OCI-LY3 (cell line): Measurements from ENCODE around the gene VPS54.

ENCODE experiments used
- H2AFZ ChIP-seq: fragments of 200-600, 300-600 bp; shearing (Covaris generic); 2 replicates; pipeline ENCODE4 v1.6.0; 2014; ENCODE audit warnings: antibody characterized with exemption, low read depth, low read length
- H3K27ac ChIP-seq: fragments of 200-600, 300-600 bp; sonication (generic); 2 replicates; pipeline ENCODE4 v1.5.1; 2014; ENCODE audit warnings: mild to moderate bottlenecking, low read length, moderate library complexity, mixed read lengths
- H3K27me3 ChIP-seq: fragments of 200-600, 300-600 bp; sonication (generic); 2 replicates; pipeline ENCODE4 v1.6.1; 2014; ENCODE audit warnings: low read depth, low read length, mixed read lengths
- H3K36me3 ChIP-seq: fragments of 200-600, 300-600 bp; sonication (generic); replicated peaks from 2 replicates; pipeline ENCODE3; 2014; ENCODE audit warnings: low read depth, low read length, mixed read lengths
- H3K4me1 ChIP-seq: fragments of 300-600, 200-600 bp; sonication (generic); 2 replicates; pipeline ENCODE4 v1.6.1; 2014; ENCODE audit warnings: low read length, mixed read lengths
- H3K4me2 ChIP-seq: fragments of 200-600, 300-600 bp; sonication (generic); 2 replicates; pipeline ENCODE4 v1.6.1; 2014; ENCODE audit warnings: low read length, mixed read lengths
- H3K4me3 ChIP-seq: fragments of 300-600, 200-600 bp; sonication (generic); 2 replicates; pipeline ENCODE4 v1.5.1; 2014; ENCODE audit warnings: antibody characterized with exemption, mild to moderate bottlenecking, low read length, moderate library complexity
- H3K79me2 ChIP-seq: fragments of 300-600, 200-600 bp; shearing (Covaris generic); 2 replicates; pipeline ENCODE4 v1.6.1; 2014; ENCODE audit warnings: mild to moderate bottlenecking, low read length, mixed read lengths
- H3K9ac ChIP-seq: fragments of 300-600, 200-600 bp; shearing (Covaris generic); 2 replicates; pipeline ENCODE4 v1.6.0; 2014; ENCODE audit warnings: mild to moderate bottlenecking, low read length, moderate library complexity
- H3K9me3 ChIP-seq: fragments of 200-600, 300-600 bp; shearing (Covaris generic); 2 replicates; pipeline ENCODE4 v1.6.1; 2014; ENCODE audit warnings: low read length, mixed read lengths; ENCODE audit not compliant: insufficient read depth
- H4K20me1 ChIP-seq: fragments of 200-600, 300-600 bp; sonication (generic); 2 replicates; pipeline ENCODE4 v1.6.1; 2016; ENCODE audit warnings: low read length, mixed read lengths; ENCODE audit not compliant: insufficient read depth
- EZH2phosphoT487 ChIP-seq: fragments of 200-600 bp; shearing (Covaris generic); IDR thresholded peaks from 2 replicates; pipeline ENCODE4 v1.6.1; 2018; ENCODE audit warnings: antibody characterized with exemption, mixed run types, low read depth
- TF ChIP-seq, protein P1 (sequence below): fragments of 200-600, 300-600 bp; sonication (generic); IDR thresholded peaks from 2 replicates; pipeline ENCODE4 v1.5.1; 2014; ENCODE audit warnings: antibody characterized with exemption, low read length, low read depth

Gene VPS54

DNA sequence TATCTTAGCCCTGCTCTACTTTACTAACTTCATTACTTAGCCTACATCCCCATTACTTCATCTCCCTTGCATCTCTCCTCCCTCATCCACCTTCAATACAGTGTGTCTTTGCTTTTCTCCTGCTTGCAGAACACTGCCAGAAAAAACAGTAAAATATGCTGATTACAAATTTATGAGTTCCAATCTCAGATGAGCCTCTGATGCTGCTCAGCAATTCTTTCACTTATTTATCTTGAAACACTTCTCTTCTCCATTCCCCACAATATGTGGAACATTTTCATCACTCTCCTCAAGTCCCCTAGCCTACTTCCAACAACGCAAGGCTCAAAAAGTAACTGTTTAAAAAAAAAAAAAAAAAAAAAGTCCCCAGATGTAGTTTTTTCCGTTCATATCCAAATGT is 7.1 kb downstream of the VPS54 start:
- Histone ChIP-seq H4K20me1 (peaks cover 7% of the 10 kb centered on the region), H2AFZ (no peak overlapping the region), H3K4me2 (no peak overlapping the region), H3K4me1 (no peaks in the 10 kb centered on the region), H3K27ac (no peak overlapping the region), H3K36me3 (no peaks in the 10 kb centered on the region), H3K9me3 (no peaks in the 10 kb centered on the region), H3K9ac (no peak overlapping the region), H3K79me2 (peaks cover 58% of the 10 kb centered on the region), H3K27me3 (no peaks in the 10 kb centered on the region), H3K4me3 (no peak overlapping the region)
- TF ChIP-seq EZH2phosphoT487 = no peak
- TF ChIP-seq, protein P1, sequence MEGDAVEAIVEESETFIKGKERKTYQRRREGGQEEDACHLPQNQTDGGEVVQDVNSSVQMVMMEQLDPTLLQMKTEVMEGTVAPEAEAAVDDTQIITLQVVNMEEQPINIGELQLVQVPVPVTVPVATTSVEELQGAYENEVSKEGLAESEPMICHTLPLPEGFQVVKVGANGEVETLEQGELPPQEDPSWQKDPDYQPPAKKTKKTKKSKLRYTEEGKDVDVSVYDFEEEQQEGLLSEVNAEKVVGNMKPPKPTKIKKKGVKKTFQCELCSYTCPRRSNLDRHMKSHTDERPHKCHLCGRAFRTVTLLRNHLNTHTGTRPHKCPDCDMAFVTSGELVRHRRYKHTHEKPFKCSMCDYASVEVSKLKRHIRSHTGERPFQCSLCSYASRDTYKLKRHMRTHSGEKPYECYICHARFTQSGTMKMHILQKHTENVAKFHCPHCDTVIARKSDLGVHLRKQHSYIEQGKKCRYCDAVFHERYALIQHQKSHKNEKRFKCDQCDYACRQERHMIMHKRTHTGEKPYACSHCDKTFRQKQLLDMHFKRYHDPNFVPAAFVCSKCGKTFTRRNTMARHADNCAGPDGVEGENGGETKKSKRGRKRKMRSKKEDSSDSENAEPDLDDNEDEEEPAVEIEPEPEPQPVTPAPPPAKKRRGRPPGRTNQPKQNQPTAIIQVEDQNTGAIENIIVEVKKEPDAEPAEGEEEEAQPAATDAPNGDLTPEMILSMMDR = no peak

DNA sequence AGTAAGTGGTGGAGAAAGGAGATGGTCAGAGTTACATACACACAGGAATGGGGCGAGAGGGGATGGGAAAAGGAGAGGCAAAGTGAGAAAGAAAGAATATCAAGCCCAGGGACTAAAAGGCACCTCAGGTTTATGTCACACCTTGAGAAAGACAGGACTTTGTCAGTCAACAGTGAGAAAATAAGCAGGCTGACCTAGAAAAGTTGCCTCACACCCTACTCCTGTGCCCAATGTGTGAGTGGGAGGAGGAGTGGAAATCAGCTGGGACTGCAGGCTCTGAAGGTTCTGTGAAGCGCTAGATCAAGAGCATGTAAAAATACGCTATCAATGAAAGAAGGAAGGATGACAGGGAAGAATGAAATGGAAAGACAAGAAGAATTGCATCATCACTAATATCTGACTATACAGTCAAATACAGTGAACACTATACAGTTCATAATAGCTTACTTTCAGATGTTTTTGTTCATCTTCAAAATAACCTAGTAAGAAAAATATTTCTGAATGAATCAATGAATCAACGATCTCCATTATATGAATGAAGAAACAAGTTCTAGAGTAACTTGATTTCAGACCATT is 10.7 kb downstream of the VPS54 start:
- H3K4me3 ChIP-seq = no peak overlapping the region
- H3K4me2 ChIP-seq = no peak overlapping the region
- H3K9me3 ChIP-seq = no peaks in the 10 kb centered on the region
- H3K36me3 ChIP-seq = peaks cover 3% of the 10 kb centered on the region
- H3K27ac ChIP-seq = no peak overlapping the region
- H3K79me2 ChIP-seq = peaks cover 35% of the 10 kb centered on the region
- no peak overlapping the region for H3K9ac ChIP-seq
- TF ChIP-seq, protein P1 = no peak
- no peak for TF ChIP-seq EZH2phosphoT487
- H3K27me3 ChIP-seq = no peaks in the 10 kb centered on the region
- H2AFZ ChIP-seq = no peak overlapping the region
- H3K4me1 ChIP-seq = no peaks in the 10 kb centered on the region
- H4K20me1 ChIP-seq = peaks cover 3% of the 10 kb centered on the region

DNA sequence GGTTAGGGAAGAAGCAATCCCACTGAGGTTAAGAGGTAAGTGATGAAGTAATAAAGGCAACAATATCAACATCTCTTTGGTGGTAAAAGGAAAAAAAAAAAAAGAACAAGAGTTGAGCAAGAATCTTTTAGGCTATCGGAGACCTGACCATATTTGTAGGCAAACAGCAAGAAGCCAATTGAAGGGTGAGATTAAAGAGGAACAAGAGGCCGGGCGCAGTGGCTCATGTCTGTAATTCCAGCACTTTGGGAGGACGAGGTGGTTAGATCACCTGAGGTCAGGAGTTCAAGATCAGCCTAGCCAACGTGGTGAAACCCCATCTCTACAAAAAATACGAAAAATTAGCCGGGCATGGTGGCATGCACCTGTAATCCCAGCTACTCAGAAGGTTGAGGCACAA is 11.3 kb downstream of the VPS54 start:
- TF ChIP-seq, protein P1 = no peak
- no peak for TF ChIP-seq EZH2phosphoT487
- H2AFZ ChIP-seq = no peak overlapping the region
- no peak overlapping the region for H3K4me3 ChIP-seq
- no peaks in the 10 kb centered on the region for H3K27me3 ChIP-seq
- H3K9me3 ChIP-seq = no peaks in the 10 kb centered on the region
- H3K27ac ChIP-seq = no peak overlapping the region
- no peak overlapping the region for H3K4me2 ChIP-seq
- peaks cover 3% of the 10 kb centered on the region for H3K36me3 ChIP-seq
- no peak overlapping the region for H3K9ac ChIP-seq
- H3K79me2 ChIP-seq = peaks cover 31% of the 10 kb centered on the region
- H3K4me1 ChIP-seq = no peaks in the 10 kb centered on the region
- no peaks in the 10 kb centered on the region; the same call in 1 of the 2 replicates for H4K20me1 ChIP-seq

DNA sequence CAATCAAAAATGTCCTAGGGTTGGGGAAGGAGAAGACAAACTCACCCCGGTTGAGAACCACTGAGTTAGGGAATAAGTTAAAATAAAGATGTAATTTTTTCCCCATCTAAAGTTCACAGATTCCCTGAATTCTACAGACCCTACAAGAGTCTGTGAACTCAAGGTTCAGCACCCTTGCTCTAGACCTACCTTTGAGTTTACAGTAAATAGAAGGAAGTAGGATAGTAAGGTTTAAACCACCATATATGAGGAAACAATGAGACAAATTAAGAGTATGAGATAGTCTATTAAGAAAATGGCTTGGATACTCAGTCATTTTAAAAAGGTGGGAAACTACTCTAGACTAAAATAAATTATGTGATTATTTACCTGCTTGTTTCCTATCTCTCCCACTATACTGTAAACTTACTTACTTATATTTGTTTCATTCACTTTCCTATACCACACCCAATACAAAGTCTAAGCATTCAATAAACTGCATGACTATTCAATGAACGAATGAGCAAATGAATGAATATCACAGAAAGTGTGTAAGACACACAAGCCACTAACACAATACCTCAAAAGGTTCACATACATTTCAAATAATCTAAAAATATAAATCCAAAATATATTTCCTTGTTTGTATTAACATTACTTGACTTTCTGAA is 13.4 kb downstream of the VPS54 start:
- Histone ChIP-seq H3K4me3 (no peak overlapping the region), H4K20me1 (no peaks in the 10 kb centered on the region; the same call in 1 of the 2 replicates), H3K4me2 (no peak overlapping the region), H3K79me2 (peaks cover 24% of the 10 kb centered on the region), H3K27me3 (no peaks in the 10 kb centered on the region), H3K9me3 (no peaks in the 10 kb centered on the region), H3K4me1 (no peaks in the 10 kb centered on the region), H3K9ac (no peak overlapping the region), H3K27ac (no peak overlapping the region), H2AFZ (no peak overlapping the region), H3K36me3 (peaks cover 3% of the 10 kb centered on the region)
- TF ChIP-seq, protein P1 = no peak
- no peak for TF ChIP-seq EZH2phosphoT487
